BLaER1 (cell line): Measurements from ENCODE around the gene RBMY1A1.
"Not testable (repeated sequence)": the region's sequence is repeated elsewhere in the genome, so short reads cannot be mapped to it uniquely, and the experiment has no call there.

Experiments
- H3K27ac ChIP-seq: shearing (Covaris generic); formaldehyde crosslinking; 2 replicates; pipeline ENCODE4 v1.8.1; 2022
- H3K27me3 ChIP-seq: shearing (Covaris generic); formaldehyde crosslinking; 2 replicates; pipeline ENCODE4 v1.8.1; 2022
- H3K36me3 ChIP-seq: shearing (Covaris generic); formaldehyde crosslinking; 2 replicates; pipeline ENCODE4 v1.8.1; 2022
- H3K4me1 ChIP-seq: shearing (Covaris generic); formaldehyde crosslinking; 2 replicates; pipeline ENCODE4 v1.8.1; 2022
- H3K4me2 ChIP-seq: shearing (Covaris generic); formaldehyde crosslinking; 2 replicates; pipeline ENCODE4 v1.8.1; 2022
- H3K4me3 ChIP-seq: shearing (Covaris generic); formaldehyde crosslinking; 2 replicates; pipeline ENCODE4 v1.8.1; 2022
- H3K9ac ChIP-seq: shearing (Covaris generic); formaldehyde crosslinking; 2 replicates; pipeline ENCODE4 v1.8.1; 2022
- H3K9me3 ChIP-seq: shearing (Covaris generic); formaldehyde crosslinking; 2 replicates; pipeline ENCODE4 v1.8.1; 2022
- H4K20me1 ChIP-seq: shearing (Covaris generic); formaldehyde crosslinking; 2 replicates; pipeline ENCODE4 v1.8.1; 2022
- Cebpa-rat ChIP-seq: shearing (Covaris generic); IDR thresholded peaks from 2 replicates; pipeline ENCODE4 v1.8.1; 2022

RBMY1A1 gene

DNA sequence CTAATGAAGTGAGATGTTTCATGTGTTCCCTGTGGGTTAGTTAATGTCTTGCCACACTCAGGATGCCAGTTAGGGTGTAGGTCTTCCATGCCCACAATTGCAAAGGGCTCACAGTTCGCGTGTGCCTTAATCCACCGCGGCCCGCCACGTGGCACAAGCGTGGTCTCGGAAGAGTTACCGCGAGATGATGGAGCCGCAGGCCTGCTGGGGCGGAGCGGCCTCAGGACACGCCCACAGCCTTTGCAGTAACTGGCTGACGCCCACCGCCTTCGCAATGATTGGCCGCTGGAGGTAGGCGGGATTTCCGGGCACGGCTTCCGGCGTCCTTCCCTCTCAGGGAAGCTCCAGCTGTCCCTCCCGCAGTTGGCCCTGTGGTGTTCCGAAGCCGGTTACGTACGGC is at the start of gene RBMY1A1:
TSS of gene RBMY1A1 (plus strand) at position 301 of the 400 bp plus-strand sequence. CDS start 2,013 bp downstream, outside the sequence.
- H3K27me3 ChIP-seq, H3K4me1 ChIP-seq, H3K36me3 ChIP-seq, H3K27ac ChIP-seq, H3K4me3 ChIP-seq, H4K20me1 ChIP-seq, H3K4me2 ChIP-seq, H3K9me3 ChIP-seq, H3K9ac ChIP-seq: not testable (repeated sequence)

GRCh38 chrY:21511038-21511437 is 23.6 kb upstream of the RBMY1A1 start, which contains the start of gene RBMY1B:
Gene RBMY1B (plus strand): TSS chrY:21511338. CDS start chrY:21513351, 2,013 bp downstream.
- H3K4me1 ChIP-seq, H3K27ac ChIP-seq, H3K9me3 ChIP-seq, H3K4me2 ChIP-seq, H4K20me1 ChIP-seq, H3K4me3 ChIP-seq, H3K27me3 ChIP-seq, H3K9ac ChIP-seq, H3K36me3 ChIP-seq: not testable (repeated sequence)

- H3K9me3 ChIP-seq, H3K9ac ChIP-seq, H4K20me1 ChIP-seq, H3K4me2 ChIP-seq, H3K4me3 ChIP-seq, H3K27ac ChIP-seq, H3K27me3 ChIP-seq, H3K36me3 ChIP-seq, H3K4me1 ChIP-seq: not testable (repeated sequence)
Measured at GRCh38 chrY:21559316-21559984, 24.8 kb downstream of the RBMY1A1 start.

DNA sequence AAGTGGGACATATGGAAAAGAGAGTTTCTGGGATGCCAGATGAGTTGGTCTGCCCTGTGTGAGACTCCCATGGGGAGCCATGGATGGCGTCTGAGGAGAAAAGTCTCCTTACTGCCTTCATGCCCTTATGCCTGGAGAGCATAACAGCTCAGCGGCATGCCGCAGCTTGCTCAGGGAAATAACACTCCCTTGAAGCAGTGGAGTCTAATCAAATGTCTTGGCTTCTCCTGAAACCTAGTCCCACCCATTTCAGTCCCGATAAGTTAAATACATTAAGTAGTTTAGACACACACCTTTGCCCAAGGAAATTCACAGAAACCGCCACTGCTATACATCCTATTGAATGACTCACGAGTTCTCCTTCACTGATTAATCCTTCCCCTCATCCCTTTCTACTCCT is 50.8 kb downstream of the RBMY1A1 start:
- Histone ChIP-seq H3K4me2 (no peak overlapping the region), H3K9ac (no peak overlapping the region), H3K4me1 (no peaks in the 10 kb centered on the region), H4K20me1 (no peaks in the 10 kb centered on the region), H3K36me3 (no peaks in the 10 kb centered on the region), H3K9me3 (no peaks in the 10 kb centered on the region), H3K4me3 (no peak overlapping the region), H3K27me3 (no peaks in the 10 kb centered on the region), H3K27ac (no peak overlapping the region)
- no peak for TF ChIP-seq Cebpa-rat

DNA sequence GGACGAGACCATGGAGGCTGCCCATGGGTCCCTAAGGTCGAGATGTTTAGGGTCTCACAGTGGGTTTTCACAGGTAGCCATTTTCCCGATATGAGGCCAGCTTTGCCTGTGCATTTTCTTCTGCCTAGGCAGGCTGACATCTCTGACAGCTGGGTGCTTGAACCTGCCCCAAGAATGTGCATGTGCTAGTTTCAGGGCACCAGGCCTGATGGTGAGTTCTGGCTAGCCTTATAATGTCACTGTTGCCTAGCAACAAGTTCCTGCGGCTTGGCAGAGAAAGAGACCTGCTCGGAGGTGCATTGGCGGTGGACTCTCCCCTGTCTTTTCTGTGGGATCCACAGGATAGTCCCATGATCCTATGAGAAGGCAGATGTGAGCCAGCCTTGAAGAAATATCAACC is 51.8 kb downstream of the RBMY1A1 start:
- H4K20me1 ChIP-seq: not testable (repeated sequence)

GRCh38 chrY:21592059-21592458 is 57.4 kb downstream of the RBMY1A1 start:
- H3K4me1 ChIP-seq: no peaks in the 10 kb centered on the region
- no peak overlapping the region for H3K27ac ChIP-seq
- no peak overlapping the region for H3K9ac ChIP-seq
- H3K4me2 ChIP-seq: no peak overlapping the region
- H3K9me3 ChIP-seq: no peaks in the 10 kb centered on the region
- no peaks in the 10 kb centered on the region for H3K27me3 ChIP-seq
- H3K4me3 ChIP-seq: no peak overlapping the region
- TF ChIP-seq Cebpa-rat: no peak
- H4K20me1 ChIP-seq: no peaks in the 10 kb centered on the region
- H3K36me3 ChIP-seq: no peaks in the 10 kb centered on the region

More for the DNA sequence above, 51.8 kb downstream of the RBMY1A1 start:
- not testable (repeated sequence) for H3K27ac ChIP-seq, H3K9ac ChIP-seq, H3K9me3 ChIP-seq, H3K27me3 ChIP-seq, H3K4me1 ChIP-seq, H3K4me2 ChIP-seq, H3K36me3 ChIP-seq, H3K4me3 ChIP-seq

GRCh38 chrY:21596287-21596686 is 61.6 kb downstream of the RBMY1A1 start:
- H3K9ac ChIP-seq, H3K27me3 ChIP-seq, H3K4me3 ChIP-seq, H3K4me2 ChIP-seq, H3K4me1 ChIP-seq, H3K9me3 ChIP-seq, H3K27ac ChIP-seq, H3K36me3 ChIP-seq, H4K20me1 ChIP-seq: not testable (repeated sequence)
